ENCODE results near the gene ADAM19. TPM values are rescaled to one million over a fixed set of nuclear protein-coding genes. Genes with fewer than 3 reads are reported as not detected.
"Not testable (repeated sequence)": the region's sequence is repeated elsewhere in the genome, so short reads cannot be mapped to it uniquely, and the experiment has no call there.

ADAM19 gene
- total RNA-seq, 6 experiments from 2014 or later: 75.4 to 152 (median 83.2) TPM

- TF ChIP-seq, protein P1, sequence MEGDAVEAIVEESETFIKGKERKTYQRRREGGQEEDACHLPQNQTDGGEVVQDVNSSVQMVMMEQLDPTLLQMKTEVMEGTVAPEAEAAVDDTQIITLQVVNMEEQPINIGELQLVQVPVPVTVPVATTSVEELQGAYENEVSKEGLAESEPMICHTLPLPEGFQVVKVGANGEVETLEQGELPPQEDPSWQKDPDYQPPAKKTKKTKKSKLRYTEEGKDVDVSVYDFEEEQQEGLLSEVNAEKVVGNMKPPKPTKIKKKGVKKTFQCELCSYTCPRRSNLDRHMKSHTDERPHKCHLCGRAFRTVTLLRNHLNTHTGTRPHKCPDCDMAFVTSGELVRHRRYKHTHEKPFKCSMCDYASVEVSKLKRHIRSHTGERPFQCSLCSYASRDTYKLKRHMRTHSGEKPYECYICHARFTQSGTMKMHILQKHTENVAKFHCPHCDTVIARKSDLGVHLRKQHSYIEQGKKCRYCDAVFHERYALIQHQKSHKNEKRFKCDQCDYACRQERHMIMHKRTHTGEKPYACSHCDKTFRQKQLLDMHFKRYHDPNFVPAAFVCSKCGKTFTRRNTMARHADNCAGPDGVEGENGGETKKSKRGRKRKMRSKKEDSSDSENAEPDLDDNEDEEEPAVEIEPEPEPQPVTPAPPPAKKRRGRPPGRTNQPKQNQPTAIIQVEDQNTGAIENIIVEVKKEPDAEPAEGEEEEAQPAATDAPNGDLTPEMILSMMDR (IDR thresholded peaks at IDR 0.05): no peak
- no peaks in the 10 kb centered on the region for H3K4me1 Mint-ChIP-seq (ENCODE audit: low read depth)
- peaks cover 3% of the 10 kb centered on the region for H3K27me3 Mint-ChIP-seq (ENCODE audit: insufficient read depth)
- no peaks in the 10 kb centered on the region for H3K9me3 Mint-ChIP-seq
- peaks cover 33% of the 10 kb centered on the region for H3K36me3 Mint-ChIP-seq (ENCODE audit: low read depth)
- no peak for DNase-seq
- no peak overlapping the region for H3K4me3 Mint-ChIP-seq
- peak overlapping the region; percentile 25; the same call in 1 of the 2 replicates for H3K27ac Mint-ChIP-seq
Measured at GRCh38 chr5:157485811-157486210, 89.8 kb downstream of the ADAM19 start.

- Mint-ChIP-seq H3K9me3 (no peaks in the 10 kb centered on the region), H3K4me1 (ENCODE audit: low read depth) (no peaks in the 10 kb centered on the region), H3K4me3 (no peak overlapping the region), H3K27me3 (ENCODE audit: insufficient read depth) (peaks cover 3% of the 10 kb centered on the region), H3K27ac (peak overlapping the region; percentile 25; the same call in 1 of the 2 replicates), H3K36me3 (ENCODE audit: low read depth) (peaks cover 33% of the 10 kb centered on the region)
- TF ChIP-seq, protein P1 (IDR thresholded peaks at IDR 0.05): no peak
- no peak for DNase-seq
Measured at GRCh38 chr5:157485340-157485739, 90.2 kb downstream of the ADAM19 start.

DNA sequence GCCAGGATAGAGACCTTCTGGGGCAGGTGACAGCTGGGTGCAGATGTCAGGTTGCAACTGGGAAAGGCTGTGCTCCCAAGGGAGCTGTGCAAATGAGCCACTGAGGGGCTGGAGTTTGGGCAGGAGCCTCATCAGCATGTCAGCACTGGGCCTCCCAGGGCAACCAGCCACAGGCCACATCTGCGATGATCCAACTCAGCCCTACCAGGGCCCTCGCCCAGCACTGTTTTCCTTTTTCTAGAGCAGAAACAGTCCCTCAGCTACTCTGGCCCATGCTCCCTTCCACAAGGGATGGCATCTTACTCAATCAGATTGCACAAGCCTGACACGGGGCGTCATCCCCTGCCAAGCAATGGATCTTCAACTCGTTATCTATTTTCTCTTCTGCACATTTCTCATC is 90.8 kb downstream of the ADAM19 start:
- DNase-seq: no peak
- TF ChIP-seq, protein P1 (IDR thresholded peaks at IDR 0.05): no peak
- no peak overlapping the region for H3K4me3 Mint-ChIP-seq
- no peaks in the 10 kb centered on the region for H3K9me3 Mint-ChIP-seq
- H3K36me3 Mint-ChIP-seq (ENCODE audit: low read depth): peaks cover 33% of the 10 kb centered on the region
- peaks cover 3% of the 10 kb centered on the region for H3K27me3 Mint-ChIP-seq (ENCODE audit: insufficient read depth)
- no peaks in the 10 kb centered on the region; the same call in 1 of the 2 replicates for H3K4me1 Mint-ChIP-seq (ENCODE audit: low read depth)
- H3K27ac Mint-ChIP-seq: no peak overlapping the region; the same call in 1 of the 2 replicates

GRCh38 chr5:157482702-157483101 is 92.9 kb downstream of the ADAM19 start:
- not testable (repeated sequence) for H3K27ac Mint-ChIP-seq; H3K27me3 Mint-ChIP-seq (ENCODE audit: insufficient read depth); DNase-seq; H3K4me3 Mint-ChIP-seq; H3K9me3 Mint-ChIP-seq
- H3K36me3 Mint-ChIP-seq (ENCODE audit: low read depth): peaks cover 25% of the 10 kb centered on the region
- H3K4me1 Mint-ChIP-seq (ENCODE audit: low read depth): peaks cover 18% of the 10 kb centered on the region; the same call in 1 of the 2 replicates

- no peak for DNase-seq
- no peak overlapping the region for H3K27ac Mint-ChIP-seq
- H3K9me3 Mint-ChIP-seq: no peaks in the 10 kb centered on the region
- TF ChIP-seq, protein P1 (IDR thresholded peaks at IDR 0.05): no peak
- H3K4me3 Mint-ChIP-seq: no peak overlapping the region
- H3K4me1 Mint-ChIP-seq (ENCODE audit: low read depth): peaks cover 24% of the 10 kb centered on the region; the same call in 1 of the 2 replicates
- H3K36me3 Mint-ChIP-seq (ENCODE audit: low read depth): peaks cover 26% of the 10 kb centered on the region
- H3K27me3 Mint-ChIP-seq (ENCODE audit: insufficient read depth): peaks cover 3% of the 10 kb centered on the region
Measured at GRCh38 chr5:157481666-157482065, 93.9 kb downstream of the ADAM19 start.

- Mint-ChIP-seq H3K27ac (peak overlapping the region; percentile 51; the same call in 1 of the 2 replicates), H3K4me1 (ENCODE audit: low read depth) (peaks cover 25% of the 10 kb centered on the region; the same call in 1 of the 2 replicates), H3K4me3 (no peak overlapping the region), H3K27me3 (ENCODE audit: insufficient read depth) (peaks cover 3% of the 10 kb centered on the region), H3K36me3 (ENCODE audit: low read depth) (peaks cover 24% of the 10 kb centered on the region), H3K9me3 (no peaks in the 10 kb centered on the region)
- no peak for DNase-seq
- TF ChIP-seq, protein P1 (IDR thresholded peaks at IDR 0.05): no peak
Measured at GRCh38 chr5:157481265-157481664, 94.3 kb downstream of the ADAM19 start.

All from HFFc6 (cell line).